ENCODE data around the gene SESTD1.

GRCh38 chr2:179290329-179290728 is 25.7 kb upstream of the SESTD1 start:
- TF ChIP-seq KLF1 (tag; IDR thresholded peaks at IDR 0.05) (no peak), FOSL1 (tag; conservative IDR thresholded peaks at IDR 0.05) (no peak), POLR2A (conservative IDR thresholded peaks at IDR 0.05) (no peak), ZNF274 (IDR thresholded peaks at IDR 0.05; ENCODE audit: borderline replicate concordance, low read depth, low read length) (no peak), JUN (IDR thresholded peaks at IDR 0.05; ENCODE audit: borderline replicate concordance, low read depth, low read length) (no peak), JUN (CRISPR knock-in tag; IDR thresholded peaks at IDR 0.05; ENCODE audit: borderline replicate concordance) (no peak), TAF1 (IDR thresholded peaks at IDR 0.05; ENCODE audit: control insufficient read depth, extremely low read depth, insufficient read depth, low read length, severe bottlenecking) (no peak)

All from K562 (cell line).